Measurements from ENCODE around the gene ZAR1.

The ZAR1 gene

GRCh38 chr4:48491514-48492176 lies 1.6 kb downstream of the ZAR1 start:
- no peak for DNase-seq

DNA sequence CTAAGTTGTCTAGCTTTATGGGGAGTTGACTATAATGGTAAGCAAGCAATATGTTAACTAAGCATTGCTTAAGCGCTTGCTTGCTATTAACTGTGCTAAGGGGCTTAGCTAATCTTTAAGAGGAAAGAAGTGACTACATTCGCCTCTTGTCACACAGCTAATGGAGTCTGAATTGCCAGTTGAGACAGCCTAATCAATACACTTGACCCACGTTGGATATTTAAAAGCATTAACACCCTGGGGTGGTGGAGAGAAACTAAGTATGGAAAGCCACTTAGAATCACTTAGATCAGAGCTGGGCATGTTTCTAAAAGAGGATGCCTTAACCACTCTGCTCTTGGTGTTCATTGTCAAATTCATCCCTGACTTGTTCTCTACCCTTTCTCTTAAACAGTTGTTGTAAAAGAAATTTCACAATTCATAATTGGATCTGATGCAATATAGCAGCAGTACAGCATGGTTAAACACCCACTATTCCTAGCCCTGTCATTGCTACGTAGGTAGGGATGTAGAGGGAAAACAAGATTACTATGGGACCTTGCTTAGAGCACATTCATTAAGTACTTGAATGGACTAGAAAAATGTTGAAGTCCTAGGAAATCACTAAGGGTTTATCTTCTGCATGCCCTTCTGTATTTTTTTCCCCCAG lies 3.5 kb downstream of the ZAR1 start:
- no peak for DNase-seq

- no peak for DNase-seq
These were observed 5.9 kb downstream of the ZAR1 start for GRCh38 chr4:48495941-48496340.

- DNase-seq, result no peak
These were observed 8.8 kb downstream of the ZAR1 start for GRCh38 chr4:48498895-48499294.

DNA sequence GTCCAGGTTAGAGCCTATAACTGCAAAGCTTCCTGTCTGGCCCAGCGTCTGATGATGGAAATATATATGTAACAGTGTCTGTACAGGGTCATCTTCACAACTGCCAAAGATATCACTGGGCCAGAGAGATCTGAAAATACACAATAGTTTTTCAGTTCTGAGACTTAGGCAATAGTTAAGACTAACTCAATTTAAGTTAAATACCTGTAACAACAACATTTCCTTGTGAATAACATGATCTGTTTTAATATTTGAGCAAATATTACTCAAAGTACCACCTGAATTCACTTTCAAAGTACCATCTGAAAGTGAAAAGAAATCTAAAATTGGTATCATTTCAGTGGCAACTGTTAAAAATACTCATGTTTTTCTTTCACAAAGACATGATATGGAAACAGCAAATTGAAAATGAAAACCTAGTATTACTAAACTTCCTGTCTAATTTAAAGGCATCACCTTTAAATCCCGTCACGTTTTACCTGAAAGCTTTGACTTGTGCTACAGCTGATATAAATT lies 9.6 kb downstream of the ZAR1 start:
- no peak for DNase-seq

DNA sequence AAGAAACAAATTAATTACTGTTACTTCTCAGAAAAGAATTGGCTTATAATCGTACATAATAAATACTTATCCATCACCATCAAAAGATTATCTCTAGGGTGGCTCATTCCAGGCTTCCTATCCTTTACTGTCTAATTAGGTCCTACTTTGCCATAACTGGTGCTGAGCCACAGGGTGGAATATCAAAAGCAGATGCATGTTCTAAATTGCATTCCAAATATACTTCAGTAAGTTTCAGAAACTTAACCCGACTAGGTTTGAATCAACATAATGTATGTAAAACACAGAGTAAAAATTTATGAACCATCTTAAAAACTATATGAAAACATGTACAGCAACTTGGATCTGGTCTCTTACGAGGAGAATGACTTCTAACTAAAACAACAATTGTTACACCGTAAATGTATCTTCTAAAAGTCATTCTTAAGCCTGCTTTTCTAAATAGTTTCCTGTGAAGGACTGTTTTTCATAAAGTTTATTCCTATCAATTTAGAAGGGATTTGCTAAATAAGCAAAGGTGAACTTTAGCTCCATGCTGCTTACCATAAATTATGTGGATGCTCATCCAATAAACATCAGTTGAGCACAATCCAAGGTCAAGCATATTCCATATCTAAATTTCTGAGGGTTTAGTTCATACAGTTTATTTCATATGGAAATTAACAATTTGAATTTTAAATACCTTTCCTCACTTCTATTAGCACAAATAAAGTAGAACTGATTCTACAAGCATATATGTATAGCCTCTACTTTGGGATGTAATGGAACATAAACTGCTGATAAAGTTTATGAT lies 13.4 kb downstream of the ZAR1 start:
- DNase-seq, result no peak

DNA sequence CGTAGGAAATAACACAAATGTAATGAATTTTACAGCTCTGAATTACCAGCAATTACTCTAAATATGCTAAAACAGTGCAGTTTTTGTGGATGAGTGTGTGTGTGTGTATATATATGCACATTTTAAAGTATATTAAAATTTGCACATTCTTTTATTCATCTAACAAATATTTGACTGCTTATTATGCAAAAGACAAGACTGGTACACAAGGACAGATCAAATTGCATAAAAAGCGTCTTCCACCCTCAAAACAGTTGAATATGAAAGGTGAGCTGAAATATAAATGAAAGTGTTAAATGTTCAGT lies 13.9 kb downstream of the ZAR1 start:
- DNase-seq, result no peak

DNA sequence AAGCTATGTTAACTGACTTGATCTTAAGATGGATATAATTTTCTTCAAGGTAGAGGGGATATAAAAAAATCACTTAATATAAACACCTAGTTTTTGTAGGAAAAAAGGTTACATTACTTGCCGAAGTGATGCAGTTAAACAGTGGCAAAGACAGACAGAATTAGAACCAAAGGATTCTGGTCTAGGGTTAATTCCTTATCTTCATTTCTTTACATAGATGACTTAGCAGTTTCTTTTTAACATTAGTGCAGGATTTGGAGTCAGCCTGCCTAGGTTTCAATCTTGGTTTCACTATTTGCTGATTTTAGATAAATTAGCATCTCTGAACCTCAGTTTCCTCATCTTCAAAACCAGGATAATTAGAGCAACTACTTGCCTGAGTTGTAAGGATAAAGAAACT lies 14.3 kb downstream of the ZAR1 start:
- no peak for DNase-seq

DNA sequence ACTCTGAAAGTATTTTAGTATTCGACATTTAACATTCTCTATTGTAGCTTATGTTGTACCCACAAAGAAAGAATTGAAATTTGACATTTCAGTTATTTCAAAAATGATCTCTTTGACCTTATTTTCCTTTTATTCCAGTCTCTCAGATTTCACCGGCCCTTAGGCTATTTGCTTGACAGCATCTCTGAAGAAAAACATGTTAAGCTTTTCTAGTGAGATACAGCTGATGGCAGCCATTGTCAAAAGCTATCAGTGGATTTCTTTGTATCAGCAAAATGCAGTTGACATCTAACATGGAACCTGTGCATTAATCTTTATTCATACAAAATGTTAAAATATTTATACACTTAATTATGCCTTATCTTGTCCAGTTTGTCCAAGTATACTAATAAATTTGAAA lies 16.7 kb downstream of the ZAR1 start:
- DNase-seq, result no peak

DNA sequence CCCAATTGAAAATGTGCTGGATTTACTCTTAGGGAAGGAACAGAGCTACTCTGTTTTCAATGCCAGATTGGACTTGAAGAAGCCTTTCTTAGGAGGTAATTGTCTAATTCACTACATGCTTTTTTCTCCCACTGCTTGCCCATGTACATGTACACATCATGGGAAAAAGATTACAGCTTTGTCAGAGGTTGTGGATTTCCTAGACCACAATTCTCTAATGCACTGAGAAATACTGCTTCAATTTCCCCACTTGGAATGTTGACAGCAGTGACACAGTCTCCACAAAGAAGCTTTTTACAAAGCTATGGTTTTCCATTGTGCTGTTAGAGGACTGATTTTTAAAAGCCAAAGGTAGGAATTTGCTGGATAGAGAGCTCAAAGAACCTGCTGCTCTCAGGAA lies 19.5 kb downstream of the ZAR1 start:
- no peak for DNase-seq

DNA sequence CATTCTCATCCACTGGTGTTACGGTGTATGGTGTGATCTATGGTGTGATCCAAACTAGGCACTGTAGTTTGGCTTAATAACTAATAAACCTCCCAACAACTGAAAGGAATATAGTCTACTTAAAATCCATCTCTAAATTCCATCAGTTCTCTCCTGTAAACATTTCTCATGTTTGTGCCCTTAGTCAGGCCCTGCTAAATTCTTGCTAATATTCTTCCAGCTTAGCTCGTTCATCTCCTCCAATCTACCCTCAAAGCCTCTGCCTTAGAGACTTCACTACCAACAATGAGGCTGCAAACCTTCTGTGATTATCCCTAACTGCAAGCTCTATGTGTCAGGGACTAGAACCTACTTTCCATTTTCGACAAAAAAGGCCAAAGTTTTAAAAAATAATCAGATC lies 28.1 kb downstream of the ZAR1 start:
- no peak for DNase-seq

GRCh38 chr4:48526406-48526805 lies 36.4 kb downstream of the ZAR1 start:
- no peak for DNase-seq

DNA sequence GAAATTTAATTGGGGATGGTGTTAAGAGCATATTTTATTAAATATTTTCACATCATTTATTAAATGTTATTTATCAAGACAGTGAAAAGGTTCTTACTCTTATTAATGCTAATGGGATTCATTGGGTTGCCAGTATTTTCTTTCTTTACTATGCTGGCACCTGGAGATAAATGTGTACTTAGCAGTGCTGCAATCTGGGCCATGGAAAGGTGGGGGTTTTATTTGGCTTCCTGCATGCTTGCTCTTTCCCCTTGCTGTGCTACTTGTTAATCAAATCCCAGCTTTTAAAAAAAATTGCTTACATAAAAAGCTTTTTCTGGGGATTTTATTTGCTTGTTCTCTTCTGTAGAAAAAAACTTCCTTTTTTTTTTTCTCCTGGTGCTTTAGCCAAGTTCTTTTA lies 48.3 kb downstream of the ZAR1 start:
- no peak for DNase-seq

- DNase-seq, result no peak
These were observed 49.5 kb downstream of the ZAR1 start for GRCh38 chr4:48539597-48539996.

DNA sequence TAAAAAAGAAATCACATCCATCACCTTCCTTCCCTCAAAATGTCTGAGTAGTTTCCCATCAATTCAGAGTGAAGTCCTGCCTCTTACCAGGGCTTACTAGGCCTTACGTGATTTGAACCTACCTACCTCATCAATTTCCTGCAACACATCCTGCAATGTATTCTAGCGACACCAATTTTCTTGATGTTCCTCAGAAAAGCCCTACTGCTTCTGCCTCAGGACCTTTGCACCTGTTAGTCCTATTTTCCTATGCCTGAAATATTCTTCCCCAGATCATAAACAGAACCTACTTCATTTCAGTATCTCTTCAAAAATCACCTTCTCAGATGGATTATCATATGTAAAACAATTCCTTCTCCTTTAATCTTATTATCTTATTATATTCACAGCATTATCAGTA lies 52.8 kb downstream of the ZAR1 start:
- DNase-seq, result no peak

GRCh38 chr4:48543796-48544195 lies 53.7 kb downstream of the ZAR1 start:
- DNase-seq, result no peak

Data from NCI-H446 treated with DMSO at 0.1 percent for 48 hours (cell line).